Large intestine (tissue), 3 donors: Measurements from ENCODE around the gene TCFL5. TPM values are rescaled to one million over a fixed set of nuclear protein-coding genes. Genes with fewer than 3 reads are reported as not detected.
A peak's percentile ranks its signal among the peaks of the same experiment; 100 is the strongest.

Source experiments
- DNase-seq, 2 donors: peaks; one replicate each; pipeline versions ENCODE4 v3.0.0 to v3.0.0-alpha.2; 2013
- H3K27ac ChIP-seq: one replicate; pipeline ENCODE4 v1.5.1; 2013; ENCODE audit warnings: low read length
- H3K27me3 ChIP-seq: 2 replicates; pipeline ENCODE4 v1.6.1; 2013; ENCODE audit warnings: low read length; ENCODE audit not compliant: control insufficient read depth, insufficient read depth
- H3K36me3 ChIP-seq: 2 replicates; pipeline ENCODE4 v1.6.1; 2013; ENCODE audit warnings: low read length; ENCODE audit not compliant: control insufficient read depth, insufficient read depth
- H3K4me1 ChIP-seq: one replicate; pipeline ENCODE4 v1.6.1; 2013; ENCODE audit warnings: low read length; ENCODE audit not compliant: control insufficient read depth, insufficient read depth
- H3K4me3 ChIP-seq: one replicate; pipeline ENCODE4 v1.5.1; 2013; ENCODE audit warnings: low read length
- H3K9me3 ChIP-seq: one replicate; pipeline ENCODE4 v1.6.1; 2013; ENCODE audit warnings: mild to moderate bottlenecking, low read depth, low read length, moderate library complexity; ENCODE audit not compliant: control insufficient read depth
- WGBS: methylation state at CpG from one replicate; pipeline ENCODE4 v1.1.5; 2013; ENCODE audit warnings: low lambda C conversion rate; ENCODE audit not compliant: insufficient coverage; 5-methylcytosine and 5-hydroxymethylcytosine counted together
- polyA plus RNA-seq: library from polyadenylated mRNA; unstranded; fragments of 120-200 nt; gene quantifications from one replicate; pipeline ENCODE4 v1.2.1, GENCODE V29; 2013

The TCFL5 gene
- polyA plus RNA-seq, 1 donor = 6.8 TPM

- DNase-seq = no peak
- Histone ChIP-seq H3K27me3 (no peaks in the 10 kb centered on the region), H3K4me3 (no peak overlapping the region), H3K9me3 (no peaks in the 10 kb centered on the region), H3K27ac (no peak overlapping the region), H3K4me1 (peaks cover 15% of the 10 kb centered on the region), H3K36me3 (peaks cover 67% of the 10 kb centered on the region)
- WGBS = no CpG with 5 or more reads among the region's 21 CpGs
Observed at GRCh38 chr20:62808211-62808865, 53.3 kb downstream of the TCFL5 start.

- Histone ChIP-seq H3K4me3 (no peak overlapping the region), H3K27me3 (no peaks in the 10 kb centered on the region), H3K27ac (no peak overlapping the region), H3K4me1 (peaks cover 15% of the 10 kb centered on the region), H3K36me3 (peaks cover 63% of the 10 kb centered on the region), H3K9me3 (no peaks in the 10 kb centered on the region)
- WGBS = no CpG with 5 or more reads among the region's 23 CpGs
- no peak for DNase-seq
Observed at GRCh38 chr20:62807444-62808210, 54.0 kb downstream of the TCFL5 start.

GRCh38 chr20:62806383-62807050 is 55.1 kb downstream of the TCFL5 start:
- H3K27me3 ChIP-seq = no peaks in the 10 kb centered on the region
- peaks cover 15% of the 10 kb centered on the region for H3K4me1 ChIP-seq
- WGBS = no CpG with 5 or more reads among the region's 11 CpGs
- peaks cover 53% of the 10 kb centered on the region for H3K36me3 ChIP-seq
- no peak overlapping the region for H3K4me3 ChIP-seq
- peak overlapping the region; percentile 74 for H3K27ac ChIP-seq
- DNase-seq = no peak
- H3K9me3 ChIP-seq = no peaks in the 10 kb centered on the region

GRCh38 chr20:62805711-62806382 is 55.8 kb downstream of the TCFL5 start:
- no peak for DNase-seq
- Histone ChIP-seq H3K4me1 (peaks cover 15% of the 10 kb centered on the region), H3K4me3 (peak overlapping the region; percentile 82), H3K36me3 (peaks cover 54% of the 10 kb centered on the region), H3K9me3 (no peaks in the 10 kb centered on the region), H3K27me3 (no peaks in the 10 kb centered on the region), H3K27ac (peak overlapping the region; percentile 74)
- WGBS = no CpG with 5 or more reads among the region's 25 CpGs

GRCh38 chr20:62805155-62805710 is 56.4 kb downstream of the TCFL5 start:
- peaks cover 15% of the 10 kb centered on the region for H3K4me1 ChIP-seq
- H3K36me3 ChIP-seq = peaks cover 53% of the 10 kb centered on the region
- no peaks in the 10 kb centered on the region for H3K9me3 ChIP-seq
- peak overlapping the region; percentile 74 for H3K27ac ChIP-seq
- H3K4me3 ChIP-seq = peak overlapping the region; percentile 82
- no CpG with 5 or more reads among the region's 58 CpGs for WGBS
- DNase-seq = no peak
- H3K27me3 ChIP-seq = no peaks in the 10 kb centered on the region

GRCh38 chr20:62804627-62805154 is 56.9 kb downstream of the TCFL5 start, which contains the start of gene OGFR:
OGFR (plus strand) TSS chr20:62804835; CDS start chr20:62804860, 25 bp downstream.
- peak within 1 kb of the TSS; percentile 74 for H3K27ac ChIP-seq
- H3K36me3 ChIP-seq = peaks cover 52% of the 10 kb centered on the region
- DNase-seq = peak in 1 of 2 donors; percentile 73
- no peaks in the 10 kb centered on the region for H3K9me3 ChIP-seq
- no CpG with 5 or more reads among the region's 77 CpGs for WGBS
- H3K4me3 ChIP-seq = peak within 1 kb of the TSS; percentile 82
- peaks cover 15% of the 10 kb centered on the region for H3K4me1 ChIP-seq
- H3K27me3 ChIP-seq = no peaks in the 10 kb centered on the region

- peak overlapping the region; percentile 10 for H3K4me3 ChIP-seq
- no peak for DNase-seq
- peaks cover 52% of the 10 kb centered on the region for H3K36me3 ChIP-seq
- WGBS = no CpG with 5 or more reads among the region's 25 CpGs
- H3K27me3 ChIP-seq = no peaks in the 10 kb centered on the region
- peaks cover 15% of the 10 kb centered on the region for H3K4me1 ChIP-seq
- peak overlapping the region; percentile 31 for H3K27ac ChIP-seq
- H3K9me3 ChIP-seq = no peaks in the 10 kb centered on the region
Observed at GRCh38 chr20:62804021-62804626, 57.5 kb downstream of the TCFL5 start.

GRCh38 chr20:62802026-62802712 is 59.5 kb downstream of the TCFL5 start:
- Histone ChIP-seq H3K9me3 (no peaks in the 10 kb centered on the region), H3K27ac (no peak overlapping the region), H3K4me1 (peaks cover 30% of the 10 kb centered on the region), H3K4me3 (no peak overlapping the region), H3K27me3 (no peaks in the 10 kb centered on the region), H3K36me3 (peaks cover 48% of the 10 kb centered on the region)
- DNase-seq = no peak
- WGBS = no CpG with 5 or more reads among the region's 22 CpGs

- H3K4me1 ChIP-seq = peaks cover 26% of the 10 kb centered on the region
- WGBS = no CpG with 5 or more reads among the region's 15 CpGs
- peaks cover 42% of the 10 kb centered on the region for H3K36me3 ChIP-seq
- H3K9me3 ChIP-seq = no peaks in the 10 kb centered on the region
- DNase-seq = no peak
- H3K27me3 ChIP-seq = no peaks in the 10 kb centered on the region
- no peak overlapping the region for H3K4me3 ChIP-seq
- no peak overlapping the region for H3K27ac ChIP-seq
Observed at GRCh38 chr20:62801284-62802010, 60.2 kb downstream of the TCFL5 start.
